MCF 10A (cell line): Measurements from ENCODE around the gene MTHFD1L. TPM values are rescaled to one million over a fixed set of nuclear protein-coding genes. Genes with fewer than 3 reads are reported as not detected.
A peak's percentile ranks its signal among the peaks of the same experiment; 100 is the strongest.

Source experiments
- BruUV-seq: library from RNA; stranded (reverse); fragments of 400-500 nt; replicated peaks from 2 replicates; lab custom pipeline; 2021; lab: Mats Ljungman, UMichigan
- CTCF ChIA-PET: fragments of 300-600 bp; sonication (Branson Sonifier 250); formaldehyde crosslinking; extraction: SDS; loops from one replicate; lab custom pipeline; 2021; ENCODE audit warnings: antibody characterized with exemption, inconsistent platforms; lab: Yijun Ruan, JAX
- POLR2A ChIA-PET: fragments of 300-600, 350-650 bp; sonication (Branson Sonifier 250); formaldehyde crosslinking; extraction: SDS; loops from one replicate; lab custom pipeline; 2020; ENCODE audit warnings: antibody characterized with exemption, inconsistent platforms; lab: Yijun Ruan, JAX
- DNase-seq: peaks from one replicate; pipeline ENCODE4 v3.0.0-alpha.2; 2018; ENCODE audit not compliant: unreplicated experiment
- H3K27ac Mint-ChIP-seq: one replicate; pipeline ENCODE4 v1.8.0; 2022; ENCODE audit warnings: mild to moderate bottlenecking, low read depth, mixed read lengths; ENCODE audit not compliant: unreplicated experiment
- H3K27me3 Mint-ChIP-seq: one replicate; pipeline ENCODE4 v1.8.0; 2022; ENCODE audit warnings: mixed read lengths; ENCODE audit not compliant: insufficient read depth, unreplicated experiment
- H3K36me3 Mint-ChIP-seq: one replicate; pipeline ENCODE4 v1.8.0; 2022; ENCODE audit warnings: mild to moderate bottlenecking, moderate library complexity, mixed read lengths; ENCODE audit not compliant: insufficient read depth, unreplicated experiment
- H3K4me1 Mint-ChIP-seq: one replicate; pipeline ENCODE4 v1.8.0; 2022; ENCODE audit warnings: mixed read lengths; ENCODE audit not compliant: insufficient read depth, unreplicated experiment
- H3K4me3 Mint-ChIP-seq: one replicate; pipeline ENCODE4 v1.8.0; 2022; ENCODE audit warnings: mild to moderate bottlenecking, moderate library complexity, mixed read lengths; ENCODE audit not compliant: unreplicated experiment
- H3K9me3 Mint-ChIP-seq: one replicate; pipeline ENCODE4 v1.8.0; 2022; ENCODE audit warnings: mixed read lengths; ENCODE audit not compliant: unreplicated experiment
- intact Hi-C: fragments of 100-400 bp; cut with micrococcal nuclease; formaldehyde crosslinking; loops from 2 replicates; pipeline ENCODE4 v1.14.1; 2022
- total RNA-seq: library from RNA; stranded (reverse); gene quantifications from 2 replicates; pipeline ENCODE4 v1.2.3, GENCODE V29; 2022
- TF ChIP-seq, protein P1 (sequence below): fragments of 200-600 bp; IDR thresholded peaks from one replicate; pipeline ENCODE4 v1.8.0; 2022; ENCODE audit warnings: antibody characterized with exemption, mild to moderate bottlenecking; ENCODE audit not compliant: unreplicated experiment

The MTHFD1L gene
- total RNA-seq, 1 experiment from 2014 or later, result 110 TPM

DNA sequence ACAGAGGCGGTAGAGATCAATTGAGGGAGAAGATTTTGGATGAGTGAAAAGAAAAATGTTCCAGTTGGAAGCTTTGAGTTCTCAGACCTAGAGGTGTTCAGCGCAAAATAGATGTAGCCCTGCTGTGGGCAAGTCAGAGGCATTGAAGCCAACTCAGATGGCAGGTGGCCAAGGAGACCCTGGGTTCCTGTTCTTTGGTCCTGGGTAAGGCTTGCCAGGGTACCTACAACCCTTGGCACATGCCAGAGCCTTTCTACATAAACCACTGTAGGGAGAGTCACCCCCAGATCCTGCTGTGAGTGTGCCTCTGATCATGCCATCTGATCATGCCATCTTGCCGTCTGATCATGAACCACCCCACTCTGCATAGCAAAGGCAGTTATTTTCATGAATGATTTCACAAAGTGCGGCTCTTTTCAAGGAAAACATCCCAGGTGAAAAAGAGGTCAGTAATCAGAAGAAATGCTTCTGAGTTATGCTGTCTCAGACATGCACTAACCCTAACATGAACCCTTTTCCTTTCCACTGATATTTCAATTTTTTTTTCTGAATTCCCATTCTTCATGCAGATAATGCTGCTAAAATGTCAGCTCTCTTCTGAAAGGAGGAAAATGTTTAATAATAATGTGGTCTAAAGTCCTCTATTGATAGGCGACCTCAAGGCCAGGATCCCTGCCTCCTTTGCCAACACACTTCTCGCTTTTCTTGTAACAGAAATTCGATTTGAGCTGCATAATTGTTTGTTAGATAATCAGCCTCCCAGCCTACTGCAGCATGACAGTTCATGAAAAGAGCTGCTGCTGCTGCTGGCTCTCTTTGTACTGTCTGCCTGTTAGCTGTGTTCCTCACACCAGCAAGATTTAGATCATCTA is 153.6 kb downstream of the MTHFD1L start:
- H3K27me3 Mint-ChIP-seq, result no peaks in the 10 kb centered on the region
- no peak overlapping the region for H3K4me3 Mint-ChIP-seq
- no peaks in the 10 kb centered on the region for H3K9me3 Mint-ChIP-seq
- H3K36me3 Mint-ChIP-seq, result peaks cover 46% of the 10 kb centered on the region
- TF ChIP-seq, protein P1, sequence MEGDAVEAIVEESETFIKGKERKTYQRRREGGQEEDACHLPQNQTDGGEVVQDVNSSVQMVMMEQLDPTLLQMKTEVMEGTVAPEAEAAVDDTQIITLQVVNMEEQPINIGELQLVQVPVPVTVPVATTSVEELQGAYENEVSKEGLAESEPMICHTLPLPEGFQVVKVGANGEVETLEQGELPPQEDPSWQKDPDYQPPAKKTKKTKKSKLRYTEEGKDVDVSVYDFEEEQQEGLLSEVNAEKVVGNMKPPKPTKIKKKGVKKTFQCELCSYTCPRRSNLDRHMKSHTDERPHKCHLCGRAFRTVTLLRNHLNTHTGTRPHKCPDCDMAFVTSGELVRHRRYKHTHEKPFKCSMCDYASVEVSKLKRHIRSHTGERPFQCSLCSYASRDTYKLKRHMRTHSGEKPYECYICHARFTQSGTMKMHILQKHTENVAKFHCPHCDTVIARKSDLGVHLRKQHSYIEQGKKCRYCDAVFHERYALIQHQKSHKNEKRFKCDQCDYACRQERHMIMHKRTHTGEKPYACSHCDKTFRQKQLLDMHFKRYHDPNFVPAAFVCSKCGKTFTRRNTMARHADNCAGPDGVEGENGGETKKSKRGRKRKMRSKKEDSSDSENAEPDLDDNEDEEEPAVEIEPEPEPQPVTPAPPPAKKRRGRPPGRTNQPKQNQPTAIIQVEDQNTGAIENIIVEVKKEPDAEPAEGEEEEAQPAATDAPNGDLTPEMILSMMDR, result no peak
- BruUV-seq, result no TSS peak
- peaks cover 6% of the 10 kb centered on the region for H3K4me1 Mint-ChIP-seq
- CTCF ChIA-PET, result interaction anchor here (0.6 to 11.6 kb wide), 9 partner anchors 9 to 323 kb away, joined by 3 to 293 read pairs (median 4); no protein-coding TSS in a partner anchor
- intact Hi-C loops, result no loop called here
- POLR2A ChIA-PET, result interaction anchor here (1.2 to 1.3 kb wide), 2 partner anchors 305 to 307 kb away, joined by 4 read pairs; no protein-coding TSS in a partner anchor
- H3K27ac Mint-ChIP-seq, result no peak overlapping the region
- DNase-seq, result no peak

DNA sequence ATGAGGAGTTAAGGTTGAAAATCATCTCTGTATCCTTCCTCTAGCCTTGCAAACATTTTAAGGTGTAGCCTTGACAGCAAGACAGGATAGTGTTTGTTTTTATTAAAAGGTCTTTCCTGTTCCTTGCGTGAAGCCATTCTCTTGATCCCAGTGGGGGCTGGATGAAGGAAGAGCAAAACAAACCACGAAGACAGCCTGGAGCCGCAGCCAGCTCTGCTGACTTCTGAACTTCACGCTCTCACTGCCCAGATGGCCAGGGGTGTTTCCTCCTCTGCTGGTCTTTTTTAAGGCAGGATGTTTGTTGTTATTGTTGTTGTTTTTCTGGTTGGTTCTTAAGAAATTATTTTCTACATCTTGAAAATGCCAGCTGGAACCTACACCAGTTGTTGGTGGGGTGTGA is 156.4 kb downstream of the MTHFD1L start:
- H3K9me3 Mint-ChIP-seq, result no peaks in the 10 kb centered on the region
- no TSS peak for BruUV-seq
- ChIA-PET CTCF (interaction anchor here (0.6 to 11.6 kb wide), 3 partner anchors 8 to 309 kb away, joined by 3 to 293 read pairs (median 21); no protein-coding TSS in a partner anchor), POLR2A (no interaction called here)
- H3K4me3 Mint-ChIP-seq, result no peak overlapping the region
- intact Hi-C loops, result no loop called here
- no peak overlapping the region for H3K27ac Mint-ChIP-seq
- TF ChIP-seq, protein P1, result no peak
- peaks cover 6% of the 10 kb centered on the region for H3K4me1 Mint-ChIP-seq
- DNase-seq, result no peak
- H3K36me3 Mint-ChIP-seq, result peaks cover 44% of the 10 kb centered on the region
- H3K27me3 Mint-ChIP-seq, result no peaks in the 10 kb centered on the region

DNA sequence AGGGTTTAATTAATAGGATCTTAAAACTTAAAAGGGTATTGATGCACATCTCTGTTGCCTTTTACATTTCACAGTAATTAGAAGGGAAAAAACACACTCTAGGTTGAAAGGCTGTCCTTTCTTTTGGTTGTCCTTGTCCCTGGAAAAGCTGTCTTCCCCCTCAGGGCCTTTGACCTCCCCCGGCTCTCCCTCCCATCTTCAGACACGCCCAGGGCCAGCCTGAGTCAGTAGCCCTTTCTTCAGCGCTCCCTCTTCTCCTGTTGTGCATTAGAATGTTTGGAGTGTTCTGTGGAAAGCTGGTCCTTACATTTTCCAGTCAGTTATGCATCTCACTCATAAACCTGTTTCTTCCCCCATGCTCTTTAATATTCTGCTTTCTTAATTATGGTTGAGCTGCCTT is 157.0 kb downstream of the MTHFD1L start:
- peak; percentile 14 for DNase-seq
- TF ChIP-seq, protein P1, result no peak
- Mint-ChIP-seq H3K4me1 (peaks cover 6% of the 10 kb centered on the region), H3K36me3 (peaks cover 44% of the 10 kb centered on the region), H3K4me3 (no peak overlapping the region), H3K27me3 (no peaks in the 10 kb centered on the region), H3K9me3 (no peaks in the 10 kb centered on the region), H3K27ac (no peak overlapping the region)
- intact Hi-C loops, result no loop called here
- no TSS peak for BruUV-seq
- ChIA-PET CTCF (interaction anchor here (3.8 to 11.6 kb wide), 2 partner anchors 8 to 302 kb away, joined by 21 to 293 read pairs; no protein-coding TSS in a partner anchor), POLR2A (no interaction called here)

DNA sequence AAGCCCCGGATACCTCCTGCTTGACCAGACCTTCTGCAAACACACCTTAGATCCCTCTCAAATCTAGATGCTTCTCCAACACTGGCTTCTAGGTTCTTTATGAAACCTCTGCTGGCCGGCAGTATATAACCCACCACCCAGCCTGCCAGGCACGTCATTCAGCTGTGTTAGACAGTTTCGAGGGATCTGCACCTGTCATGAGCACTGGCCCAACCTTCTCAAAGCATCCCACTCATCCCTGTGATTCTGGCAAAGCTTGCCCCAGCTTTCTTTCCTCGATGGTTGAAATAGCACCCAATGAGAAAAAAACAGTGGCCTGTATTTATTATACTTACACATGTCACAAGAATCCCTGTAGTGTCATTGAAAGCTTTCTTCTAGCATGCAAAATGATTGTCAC is 157.8 kb downstream of the MTHFD1L start:
- POLR2A ChIA-PET, result no interaction called here

More for the DNA sequence above, 157.8 kb downstream of the MTHFD1L start:
- intact Hi-C loops, result no loop called here
- DNase-seq, result no peak
- TF ChIP-seq, protein P1, result no peak
- CTCF ChIA-PET, result interaction anchor here (0.6 to 3.8 kb wide), 3 partner anchors 9 to 1869 kb away, joined by 3 to 21 read pairs (median 3); no protein-coding TSS in a partner anchor
- no peak overlapping the region for H3K27ac Mint-ChIP-seq
- no peak overlapping the region for H3K4me3 Mint-ChIP-seq
- no peaks in the 10 kb centered on the region for H3K27me3 Mint-ChIP-seq
- peaks cover 6% of the 10 kb centered on the region for H3K4me1 Mint-ChIP-seq
- peaks cover 44% of the 10 kb centered on the region for H3K36me3 Mint-ChIP-seq
- no peaks in the 10 kb centered on the region for H3K9me3 Mint-ChIP-seq
- no TSS peak for BruUV-seq
